Activated CD4-positive, alpha-beta T cell treated with anti-CD3 and anti-CD28 coated beads, Interleukin-2, amount 10 ng/mL, durations not matched to agents 7 days and 5 days (primary cell): ENCODE data around the gene SPRR2A. TPM values are rescaled to one million over a fixed set of nuclear protein-coding genes. Genes with fewer than 3 reads are reported as not detected.
"Not testable (repeated sequence)": the region's sequence is repeated elsewhere in the genome, so short reads cannot be mapped to it uniquely, and the experiment has no call there.

Experiments used
- CTCF ChIA-PET: fragments of 350-600 bp; sonication (Branson Sonifier 250); formaldehyde crosslinking; loops from one replicate; lab custom pipeline; 2021; ENCODE audit warnings: antibody characterized with exemption; lab: Charles Lee
- POLR2A ChIA-PET: fragments of 350-600 bp; sonication (Branson Sonifier 250); formaldehyde crosslinking; loops from one replicate; lab custom pipeline; 2021; ENCODE audit warnings: antibody characterized with exemption; lab: Charles Lee
- DNase-seq: peaks from one replicate; pipeline ENCODE4 v3.0.0-alpha.2; 2020
- H3K27ac Mint-ChIP-seq: one replicate; pipeline ENCODE4 v1.8.0; 2021; ENCODE audit warnings: mild to moderate bottlenecking, moderate library complexity, mixed read lengths
- H3K27me3 Mint-ChIP-seq: one replicate; pipeline ENCODE4 v1.8.0; 2021; ENCODE audit warnings: mixed read lengths
- H3K36me3 Mint-ChIP-seq: one replicate; pipeline ENCODE4 v1.8.0; 2021; ENCODE audit warnings: low read depth, mixed read lengths
- H3K4me1 Mint-ChIP-seq: one replicate; pipeline ENCODE4 v1.8.0; 2021; ENCODE audit warnings: mixed read lengths
- H3K4me3 Mint-ChIP-seq: one replicate; pipeline ENCODE4 v1.8.0; 2021; ENCODE audit warnings: mild to moderate bottlenecking, moderate library complexity, mixed read lengths
- H3K9me3 Mint-ChIP-seq: one replicate; pipeline ENCODE4 v1.8.0; 2021; ENCODE audit warnings: mixed read lengths
- total RNA-seq, 2 experiments: library from RNA; stranded (reverse); gene quantifications; one replicate each; pipeline ENCODE4 v1.2.3, GENCODE V29; 2021

The SPRR2A gene
- total RNA-seq, 2 experiments from 2014 or later, result not detected

- POLR2A ChIA-PET, CTCF ChIA-PET: not testable (repeated sequence)
- peaks cover 38% of the 10 kb centered on the region for H3K27me3 Mint-ChIP-seq
Measured at GRCh38 chr1:153056111-153056510, 1.2 kb downstream of the SPRR2A start.

GRCh38 chr1:153049211-153049610, 8.1 kb downstream of the SPRR2A start:
- H3K27me3 Mint-ChIP-seq, result peaks cover 30% of the 10 kb centered on the region
- no peaks in the 10 kb centered on the region for H3K9me3 Mint-ChIP-seq
- H3K4me3 Mint-ChIP-seq, result no peak overlapping the region
- H3K27ac Mint-ChIP-seq, result no peak overlapping the region
- CTCF ChIA-PET, result no interaction called here
- POLR2A ChIA-PET, result no interaction called here
- no peaks in the 10 kb centered on the region for H3K36me3 Mint-ChIP-seq
- DNase-seq, result no peak
- H3K4me1 Mint-ChIP-seq, result no peaks in the 10 kb centered on the region

More at GRCh38 chr1:153056111-153056510, 1.2 kb downstream of the SPRR2A start:
- H3K4me3 Mint-ChIP-seq, DNase-seq, H3K4me1 Mint-ChIP-seq, H3K9me3 Mint-ChIP-seq, H3K27ac Mint-ChIP-seq, H3K36me3 Mint-ChIP-seq: not testable (repeated sequence)

- H3K36me3 Mint-ChIP-seq, result no peaks in the 10 kb centered on the region
- DNase-seq, result no peak
- H3K9me3 Mint-ChIP-seq, result no peaks in the 10 kb centered on the region
- H3K27ac Mint-ChIP-seq, result no peak within 1 kb of the TSS
- POLR2A ChIA-PET, result no interaction called here
- no peaks in the 10 kb centered on the region for H3K4me1 Mint-ChIP-seq
- H3K4me3 Mint-ChIP-seq, result no peak within 1 kb of the TSS
- peaks cover 18% of the 10 kb centered on the region for H3K27me3 Mint-ChIP-seq
- CTCF ChIA-PET, result no interaction called here
Measured at GRCh38 chr1:153040950-153041631, 16.2 kb downstream of the SPRR2A start, which contains the start of gene SPRR2D. TSS of gene SPRR2D (minus strand) at chr1:153041120. CDS start at chr1:153040346, 774 bp downstream.

GRCh38 chr1:153035211-153035610, 22.1 kb downstream of the SPRR2A start:
- Mint-ChIP-seq H3K9me3 (no peaks in the 10 kb centered on the region), H3K36me3 (no peaks in the 10 kb centered on the region), H3K27ac (no peak overlapping the region), H3K27me3 (peaks cover 5% of the 10 kb centered on the region), H3K4me1 (no peaks in the 10 kb centered on the region), H3K4me3 (no peak overlapping the region)
- POLR2A ChIA-PET, result no interaction called here
- no peak for DNase-seq
- CTCF ChIA-PET, result no interaction called here

- DNase-seq, result no peak
- Mint-ChIP-seq H3K4me3 (no peak overlapping the region), H3K4me1 (no peaks in the 10 kb centered on the region), H3K27ac (no peak overlapping the region), H3K27me3 (peaks cover 5% of the 10 kb centered on the region), H3K36me3 (no peaks in the 10 kb centered on the region), H3K9me3 (no peaks in the 10 kb centered on the region)
- ChIA-PET CTCF (no interaction called here), POLR2A (no interaction called here)
Measured at GRCh38 chr1:153032677-153033308, 24.5 kb downstream of the SPRR2A start.

GRCh38 chr1:153032073-153032472, 25.2 kb downstream of the SPRR2A start:
- no peaks in the 10 kb centered on the region for H3K9me3 Mint-ChIP-seq
- CTCF ChIA-PET, result no interaction called here
- no peaks in the 10 kb centered on the region for H3K4me1 Mint-ChIP-seq
- H3K4me3 Mint-ChIP-seq, result no peak overlapping the region
- no peak for DNase-seq
- H3K27me3 Mint-ChIP-seq, result peaks cover 3% of the 10 kb centered on the region
- H3K27ac Mint-ChIP-seq, result no peak overlapping the region
- POLR2A ChIA-PET, result no interaction called here
- no peaks in the 10 kb centered on the region for H3K36me3 Mint-ChIP-seq

GRCh38 chr1:153030895-153031294, 26.4 kb downstream of the SPRR2A start, which contains the start of gene SPRR1B:
TSS of gene SPRR1B (plus strand) at chr1:153031203. CDS start at chr1:153032346, 1,143 bp downstream.
- H3K9me3 Mint-ChIP-seq, result no peaks in the 10 kb centered on the region
- POLR2A ChIA-PET, result no interaction called here

GRCh38 chr1:153028766-153029165, 28.5 kb downstream of the SPRR2A start:
- H3K27ac Mint-ChIP-seq, result no peak overlapping the region
- no peaks in the 10 kb centered on the region for H3K36me3 Mint-ChIP-seq
- no peak for DNase-seq
- no peak overlapping the region for H3K4me3 Mint-ChIP-seq
- no peaks in the 10 kb centered on the region for H3K4me1 Mint-ChIP-seq
- ChIA-PET CTCF (no interaction called here), POLR2A (no interaction called here)
- peaks cover 5% of the 10 kb centered on the region for H3K27me3 Mint-ChIP-seq
- no peaks in the 10 kb centered on the region for H3K9me3 Mint-ChIP-seq

More at GRCh38 chr1:153030895-153031294, 26.4 kb downstream of the SPRR2A start, which contains the start of gene SPRR1B:
- Mint-ChIP-seq H3K27me3 (peaks cover 3% of the 10 kb centered on the region), H3K36me3 (no peaks in the 10 kb centered on the region), H3K27ac (no peak within 1 kb of the TSS), H3K4me1 (no peaks in the 10 kb centered on the region), H3K4me3 (no peak within 1 kb of the TSS)
- CTCF ChIA-PET, result no interaction called here
- no peak for DNase-seq

- H3K27me3 Mint-ChIP-seq, result peaks cover 13% of the 10 kb centered on the region
- no peak for DNase-seq
- no peaks in the 10 kb centered on the region for H3K4me1 Mint-ChIP-seq
- H3K9me3 Mint-ChIP-seq, result no peaks in the 10 kb centered on the region
- no peaks in the 10 kb centered on the region for H3K36me3 Mint-ChIP-seq
- H3K4me3 Mint-ChIP-seq, result no peak overlapping the region
- ChIA-PET CTCF (no interaction called here), POLR2A (no interaction called here)
- no peak overlapping the region for H3K27ac Mint-ChIP-seq
Measured at GRCh38 chr1:153025797-153026196, 31.5 kb downstream of the SPRR2A start.

GRCh38 chr1:153024413-153024812, 32.9 kb downstream of the SPRR2A start:
- H3K9me3 Mint-ChIP-seq, result no peaks in the 10 kb centered on the region
- H3K27ac Mint-ChIP-seq, result no peak overlapping the region
- H3K4me1 Mint-ChIP-seq, result no peaks in the 10 kb centered on the region
- DNase-seq, result no peak
- ChIA-PET POLR2A (no interaction called here), CTCF (no interaction called here)
- peaks cover 22% of the 10 kb centered on the region for H3K27me3 Mint-ChIP-seq
- H3K36me3 Mint-ChIP-seq, result no peaks in the 10 kb centered on the region
- H3K4me3 Mint-ChIP-seq, result no peak overlapping the region

- ChIA-PET CTCF (no interaction called here), POLR2A (no interaction called here)
- H3K4me3 Mint-ChIP-seq, result no peak overlapping the region
- no peak for DNase-seq
- peaks cover 26% of the 10 kb centered on the region for H3K27me3 Mint-ChIP-seq
- H3K27ac Mint-ChIP-seq, result no peak overlapping the region
- H3K4me1 Mint-ChIP-seq, result no peaks in the 10 kb centered on the region
- no peaks in the 10 kb centered on the region for H3K36me3 Mint-ChIP-seq
- H3K9me3 Mint-ChIP-seq, result no peaks in the 10 kb centered on the region
Measured at GRCh38 chr1:153023109-153023508, 34.2 kb downstream of the SPRR2A start.

GRCh38 chr1:153022340-153022739, 35.0 kb downstream of the SPRR2A start:
- POLR2A ChIA-PET, H3K9me3 Mint-ChIP-seq, H3K4me1 Mint-ChIP-seq, H3K27ac Mint-ChIP-seq, H3K4me3 Mint-ChIP-seq, H3K36me3 Mint-ChIP-seq, CTCF ChIA-PET, DNase-seq: not testable (repeated sequence)
- peaks cover 26% of the 10 kb centered on the region for H3K27me3 Mint-ChIP-seq

GRCh38 chr1:153021829-153022228, 35.5 kb downstream of the SPRR2A start:
- DNase-seq, CTCF ChIA-PET, H3K27ac Mint-ChIP-seq, H3K9me3 Mint-ChIP-seq, H3K4me1 Mint-ChIP-seq, H3K4me3 Mint-ChIP-seq, H3K36me3 Mint-ChIP-seq, POLR2A ChIA-PET: not testable (repeated sequence)
- H3K27me3 Mint-ChIP-seq, result peaks cover 26% of the 10 kb centered on the region
